HG03460 (cell line): Measurements from ENCODE around the gene NOTUM.
"Not testable (repeated sequence)": the region's sequence is repeated elsewhere in the genome, so short reads cannot be mapped to it uniquely, and the experiment has no call there.

Experiments
- ATAC-seq: cut with Tn5 transposase; IDR thresholded peaks from one replicate; pipeline ENCODE4 v1.9.1; 2021; ENCODE audit not compliant: unreplicated experiment

The NOTUM gene

DNA sequence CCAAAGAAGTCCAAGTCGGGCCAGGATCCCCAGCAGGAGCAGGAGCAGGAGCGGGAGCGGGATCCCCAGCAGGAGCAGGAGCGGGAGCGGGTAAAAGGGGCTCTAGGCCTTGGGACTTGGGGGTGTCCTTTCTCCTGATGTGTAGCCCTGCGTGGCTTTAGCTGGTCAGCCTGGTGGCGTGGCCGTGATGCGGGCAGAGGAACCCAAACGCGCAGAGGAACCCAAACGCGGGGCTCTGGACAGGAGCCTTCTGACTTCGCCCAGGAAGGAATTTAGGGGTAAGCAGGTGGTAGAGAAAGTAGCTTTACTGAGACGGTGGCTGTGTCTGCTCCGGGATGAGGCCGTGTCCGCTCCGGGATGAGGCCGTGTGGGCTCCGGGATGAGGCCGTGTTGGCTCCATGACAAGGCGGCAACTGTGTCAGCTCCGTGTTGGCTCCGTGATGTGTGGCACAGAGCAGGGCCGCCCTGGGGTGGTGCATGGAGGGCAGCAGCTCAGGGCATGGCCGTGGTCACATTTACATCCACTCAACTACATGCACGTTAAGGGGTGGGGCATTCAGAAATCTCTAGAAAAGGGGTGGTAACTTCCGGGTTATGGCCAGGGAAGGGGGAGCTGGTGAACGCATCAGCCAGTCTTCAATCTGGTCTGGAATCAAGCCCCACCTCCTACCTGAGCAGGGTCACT is 35.9 kb upstream of the NOTUM start:
- no peak for ATAC-seq

DNA sequence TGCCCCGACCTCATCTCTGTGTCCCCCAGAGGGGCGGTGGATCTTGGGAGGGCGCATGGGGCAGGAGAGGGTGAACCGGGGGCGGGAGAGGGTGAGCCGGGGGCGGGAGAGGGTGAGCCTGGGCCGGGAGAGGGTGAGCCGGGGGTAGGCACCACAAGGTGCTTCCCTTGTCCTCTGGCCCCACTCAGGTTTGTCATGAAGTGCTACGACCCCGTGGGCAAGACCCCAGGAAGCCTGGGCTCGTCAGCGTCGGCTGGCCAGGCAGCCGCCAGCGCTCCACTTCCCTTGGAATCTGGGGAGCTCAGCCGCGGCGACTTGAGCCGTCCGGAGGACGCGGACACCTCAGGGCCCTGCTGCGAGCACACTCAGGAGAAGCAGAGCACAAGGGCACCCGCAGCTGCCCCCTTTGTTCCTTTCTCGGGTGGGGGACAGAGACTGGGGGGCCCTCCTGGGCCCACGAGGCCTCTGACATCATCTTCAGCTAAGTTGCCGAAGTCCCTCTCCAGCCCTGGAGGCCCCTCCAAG is 35.3 kb upstream of the NOTUM start:
- ATAC-seq = no peak

DNA sequence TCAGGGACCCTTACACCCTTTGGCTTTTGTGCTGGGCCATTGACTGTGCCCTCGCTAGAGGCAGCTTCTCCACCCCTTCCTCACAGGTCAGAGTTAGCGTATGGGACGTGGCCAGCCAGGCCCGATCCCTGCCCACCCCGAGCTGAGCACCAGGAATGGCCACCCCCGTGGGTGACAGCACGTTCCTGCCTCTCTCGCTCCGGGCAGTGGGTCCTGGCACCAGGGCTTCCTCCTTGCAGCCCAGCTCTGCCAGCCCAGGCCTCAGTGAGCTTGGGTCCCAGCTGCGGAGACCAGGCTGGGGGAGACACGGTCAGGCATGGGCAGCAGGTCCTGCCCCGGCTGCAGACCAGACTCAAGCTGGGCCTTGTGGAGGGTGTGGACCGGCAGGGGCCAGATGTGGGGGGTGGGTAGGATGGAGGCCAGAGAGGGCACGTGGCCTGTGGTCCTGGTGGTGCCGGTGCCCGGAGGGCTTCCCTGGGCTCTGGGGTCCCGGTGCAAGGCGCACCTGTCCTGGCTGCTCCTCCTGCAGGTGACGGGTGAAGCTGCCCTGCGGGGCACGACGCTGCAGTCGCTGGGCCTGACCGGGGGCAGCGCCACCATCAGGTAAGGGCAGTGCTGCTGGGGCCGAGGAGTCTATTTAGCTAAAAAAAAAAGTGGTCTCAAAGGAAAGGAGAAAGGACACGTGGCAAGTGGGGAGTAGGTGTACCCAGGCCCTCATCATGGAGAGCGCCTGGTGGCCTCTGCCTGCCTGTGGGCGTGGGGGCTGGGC is 34.7 kb upstream of the NOTUM start:
- ATAC-seq = no peak

DNA sequence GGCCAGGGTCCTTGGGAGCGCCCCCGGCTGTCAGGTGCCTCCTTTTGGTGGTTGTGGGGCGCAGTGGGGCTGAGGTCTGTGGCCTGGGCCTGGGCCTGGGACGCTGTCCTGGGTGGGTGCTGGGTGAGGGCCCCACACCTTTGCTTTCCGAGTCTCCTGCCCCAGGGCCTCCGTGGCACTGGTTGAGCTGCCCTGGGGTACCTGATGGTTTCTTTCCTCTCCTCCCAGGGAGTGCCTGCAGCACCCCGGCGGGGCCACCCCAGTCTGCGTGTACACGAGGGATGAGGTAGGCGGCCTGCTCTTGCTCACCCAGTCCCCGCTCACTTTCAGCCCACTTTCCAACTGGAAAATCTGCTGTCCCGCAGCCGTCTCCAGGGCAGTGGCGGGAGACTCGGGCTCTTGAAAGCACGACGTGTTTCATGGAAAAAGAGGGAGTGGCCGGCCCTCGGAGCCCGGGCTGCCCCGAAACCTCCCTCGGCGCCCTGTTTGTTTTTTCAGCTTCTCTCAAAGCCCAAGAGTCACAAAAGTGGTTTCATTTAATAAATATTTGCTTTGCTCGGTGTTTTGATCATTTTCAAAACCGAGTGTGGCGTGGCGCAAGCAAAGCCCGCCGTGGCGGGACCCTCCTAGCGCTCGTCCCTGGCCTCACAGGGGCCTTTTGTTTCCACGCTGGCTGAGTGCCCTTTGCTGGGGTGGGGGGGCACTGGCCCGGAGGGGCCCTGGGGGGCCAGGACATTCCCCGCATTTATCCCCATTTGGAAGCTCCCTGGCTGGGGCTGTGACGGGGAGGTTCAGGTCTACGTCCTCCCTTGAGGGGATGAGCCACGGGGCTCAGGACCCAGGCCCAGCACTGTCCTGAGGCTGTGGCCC is 33.8 kb upstream of the NOTUM start:
- ATAC-seq = no peak

DNA sequence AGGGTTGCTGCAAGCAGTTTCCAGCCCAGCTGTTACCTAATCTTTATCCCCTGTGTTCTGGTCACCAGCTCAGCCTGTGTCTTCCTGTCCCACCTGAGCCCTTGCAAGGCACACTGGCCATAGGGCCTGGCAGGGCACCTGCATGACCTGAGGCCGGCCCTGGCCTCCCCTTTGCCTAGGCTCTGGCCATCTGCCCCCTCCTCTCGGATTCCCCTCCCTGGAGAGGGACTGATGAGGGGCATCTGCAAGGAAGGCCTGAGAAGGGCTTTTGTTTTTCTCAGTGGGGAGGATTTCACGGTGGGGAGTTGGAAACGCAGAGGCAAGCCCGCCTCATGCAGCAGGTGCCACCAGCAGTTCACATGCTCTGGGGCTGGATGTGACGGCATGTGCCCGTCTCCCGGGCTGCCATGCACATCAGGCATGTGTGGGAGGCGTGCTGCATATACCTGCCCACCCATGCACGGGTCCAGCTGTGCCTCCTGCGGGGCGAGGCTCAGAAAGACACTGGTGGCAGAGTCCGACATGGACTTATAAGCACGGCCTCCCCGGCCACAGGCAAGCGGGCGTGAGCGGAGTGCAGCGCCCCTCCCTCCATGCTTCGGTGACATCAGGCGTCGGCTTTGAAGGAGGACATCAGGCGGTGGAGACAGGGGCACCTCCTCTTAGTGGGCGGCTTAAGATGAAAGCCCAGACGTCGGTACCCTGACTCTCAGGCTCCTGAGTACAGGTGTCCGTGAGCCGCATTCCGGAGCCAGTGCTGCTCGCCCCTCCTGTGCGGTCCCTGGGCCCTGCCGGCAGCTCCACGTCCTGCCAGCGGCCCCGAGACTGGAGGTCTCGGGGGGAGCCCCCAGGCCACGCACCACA is 33.0 kb upstream of the NOTUM start:
- ATAC-seq = no peak

DNA sequence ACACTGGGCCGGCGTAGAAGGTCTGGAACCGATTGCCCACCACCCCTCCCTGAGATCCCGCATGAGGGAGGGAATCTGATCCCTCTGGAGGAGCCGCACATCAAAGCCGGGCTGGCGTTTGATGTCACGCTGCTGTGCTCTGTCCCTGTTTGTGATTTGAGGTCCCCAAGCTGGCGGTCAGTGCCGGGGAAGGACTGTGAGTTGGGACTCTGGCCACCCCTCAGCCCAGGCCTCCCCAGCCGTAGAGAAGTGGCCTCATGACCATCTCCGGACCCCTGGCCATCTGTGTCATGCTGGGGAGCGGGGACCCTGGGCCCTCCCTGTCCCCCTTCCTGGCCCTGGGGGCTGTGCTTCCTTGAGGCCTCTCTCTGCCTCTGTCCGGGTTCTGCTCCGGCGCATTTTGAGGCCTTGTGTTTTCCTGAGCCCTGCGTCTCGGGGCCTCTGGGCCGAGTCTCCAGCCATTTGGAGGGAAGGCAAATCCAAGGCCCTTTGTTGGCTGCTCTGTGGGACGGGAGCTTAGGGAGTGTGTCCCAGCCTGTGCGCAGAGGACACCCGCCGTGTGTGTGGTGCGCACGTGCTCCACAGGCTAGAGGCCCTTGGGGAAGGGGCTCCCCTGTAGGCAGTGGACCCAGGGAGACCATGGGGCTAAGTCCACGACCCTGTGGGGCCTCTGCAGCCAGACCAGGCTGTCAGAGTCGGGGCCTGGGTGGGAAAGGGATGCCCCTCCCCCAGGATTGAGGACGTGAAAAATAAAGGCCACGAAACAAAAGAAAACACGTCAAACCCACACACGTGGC is 31.5 kb upstream of the NOTUM start:
- ATAC-seq = no peak

DNA sequence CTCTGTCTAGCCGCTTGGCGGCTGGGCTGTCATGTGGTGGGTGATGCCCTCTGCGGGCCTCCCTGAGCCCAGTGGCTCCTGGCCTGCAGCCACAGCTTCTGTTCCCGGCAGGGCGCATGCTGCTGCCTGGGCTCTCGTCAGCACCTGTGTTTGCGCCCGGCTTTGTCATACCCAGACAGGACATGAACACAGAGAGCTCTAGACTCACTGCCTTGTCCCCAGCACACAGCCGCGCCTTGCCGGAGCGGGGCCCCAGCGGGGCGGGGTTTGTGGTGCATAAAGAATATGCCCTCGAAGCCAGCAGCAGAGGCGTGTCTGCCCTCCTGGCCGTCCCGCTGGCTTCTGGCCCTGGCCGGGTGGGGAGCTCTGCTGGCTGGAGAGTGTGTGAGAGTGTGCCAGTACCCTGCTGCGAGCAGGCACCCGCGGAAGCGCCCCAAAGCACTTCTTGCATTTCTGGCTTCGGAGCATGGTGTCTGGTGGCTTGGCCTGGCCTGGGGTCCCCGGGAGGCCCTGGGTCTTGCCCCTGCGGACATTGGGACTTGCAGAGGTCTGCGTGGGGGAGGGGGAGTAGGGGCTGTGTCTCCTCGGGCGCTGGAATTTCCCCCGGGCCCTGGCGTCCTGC is 30.8 kb upstream of the NOTUM start:
- ATAC-seq = no peak

DNA sequence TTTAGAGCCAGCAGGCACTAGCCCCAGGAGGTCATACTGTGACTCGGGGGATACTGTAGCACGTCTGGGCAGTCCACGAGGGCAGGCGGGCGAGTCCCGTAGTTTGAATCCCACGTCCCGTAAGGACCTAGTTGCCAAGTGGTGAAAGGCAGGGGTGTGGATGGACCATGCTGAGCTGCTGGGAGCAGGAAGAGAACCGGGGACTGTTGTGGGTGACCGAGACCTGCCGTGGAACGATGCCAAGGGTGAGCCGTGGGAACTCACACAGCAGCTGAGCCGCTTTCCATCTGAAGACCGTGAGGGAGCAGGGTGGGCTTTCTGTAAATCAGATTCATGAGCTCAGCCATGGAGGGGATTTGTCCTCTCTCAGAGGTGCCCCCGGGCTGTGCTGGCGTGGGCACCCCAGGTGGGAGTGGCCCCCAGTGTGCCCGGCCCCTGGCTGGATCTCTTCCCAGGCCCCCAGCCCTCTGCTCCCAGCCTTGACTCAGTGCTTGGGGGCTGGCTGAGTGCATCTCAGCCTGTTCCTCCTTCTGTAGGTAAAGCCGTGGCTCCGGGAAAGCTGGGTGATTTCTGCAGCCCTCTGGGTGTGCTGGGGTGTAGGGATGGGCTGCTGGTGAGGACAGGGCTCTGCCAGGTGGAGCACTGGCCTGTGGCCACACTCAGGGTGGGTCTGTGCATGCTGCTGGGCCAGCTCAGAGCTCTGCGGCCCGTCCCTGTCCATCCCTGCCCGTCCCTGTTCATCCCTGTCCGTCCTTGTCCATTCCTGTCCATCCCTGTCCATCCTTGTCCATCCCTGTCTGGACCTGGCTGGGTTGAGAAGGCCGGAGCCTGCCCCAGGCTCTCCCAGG is 30.1 kb upstream of the NOTUM start:
- no peak for ATAC-seq

DNA sequence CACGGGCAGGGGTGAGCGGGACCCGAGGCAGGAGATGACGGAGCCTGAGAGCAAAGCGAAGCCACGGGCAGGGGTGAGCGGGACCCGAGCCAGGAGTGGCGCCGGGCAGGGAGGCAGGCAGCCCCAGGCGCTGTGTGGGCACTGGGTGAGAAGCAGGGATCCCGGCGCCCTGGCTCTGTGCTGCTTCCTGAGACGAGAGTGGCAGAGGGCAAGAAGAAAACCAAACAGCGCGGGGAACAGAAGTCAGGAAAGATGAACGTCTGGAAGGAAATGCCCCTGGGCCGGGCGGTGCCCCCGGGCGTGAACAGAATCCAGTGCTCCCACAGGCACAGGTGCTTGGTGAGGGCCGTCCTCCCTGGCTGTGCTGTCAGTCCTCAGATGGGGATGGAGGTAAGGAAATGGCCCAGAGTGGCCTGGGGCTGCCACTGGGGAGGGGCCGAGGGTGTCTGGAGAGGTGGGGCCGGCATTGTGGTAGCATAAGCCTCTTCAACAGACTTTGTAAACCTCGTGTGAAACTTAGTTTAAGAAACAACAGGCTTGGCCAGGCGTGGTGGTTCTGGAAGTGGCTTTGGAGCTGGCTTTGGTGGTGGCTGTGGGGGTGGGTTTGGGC is 26.3 kb upstream of the NOTUM start:
- no peak for ATAC-seq

DNA sequence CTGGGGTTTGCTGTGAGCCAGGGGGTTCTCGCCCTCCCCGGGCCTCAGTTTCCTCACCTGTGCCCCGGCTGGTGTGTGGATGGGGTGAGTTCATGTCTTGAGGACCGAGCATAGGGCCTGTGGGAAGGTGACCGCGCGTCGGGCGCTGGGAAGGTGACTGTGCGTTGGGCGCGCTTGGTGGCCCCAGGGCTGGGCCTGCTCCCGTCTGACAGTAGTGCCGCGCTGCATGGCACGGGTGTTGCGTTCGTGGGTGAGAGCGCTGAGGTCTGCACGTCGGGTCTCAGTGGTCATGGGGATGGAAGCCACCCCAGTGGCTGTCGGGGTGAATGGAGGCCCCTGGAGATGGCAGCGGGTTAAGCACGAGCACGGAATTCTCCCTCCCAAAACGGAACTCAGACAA is 25.6 kb upstream of the NOTUM start:
- ATAC-seq = no peak

DNA sequence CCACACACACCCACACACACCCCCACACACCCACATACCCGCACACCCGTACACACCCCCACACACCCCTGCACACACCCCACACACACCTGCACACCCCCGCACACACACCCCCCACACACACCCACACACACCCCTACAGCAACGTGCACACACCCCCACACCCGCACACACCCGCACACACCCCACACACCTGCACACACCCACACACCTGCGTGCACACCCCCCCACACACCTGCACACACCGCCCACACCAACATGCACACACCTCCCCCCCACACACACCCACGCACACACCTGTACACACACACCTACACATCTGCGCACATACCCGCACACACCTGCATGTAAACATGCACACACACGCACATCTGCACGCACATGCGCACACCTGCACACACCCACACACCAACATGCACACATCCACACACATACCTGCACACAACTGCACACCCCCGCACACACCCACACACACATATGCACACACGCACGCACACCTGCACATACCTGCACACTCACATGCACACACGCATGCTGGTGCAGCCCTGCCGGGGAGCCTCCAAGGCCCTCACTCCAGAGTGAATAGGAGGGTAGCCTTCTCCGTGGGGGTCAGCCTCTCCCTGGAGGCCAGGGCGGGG is 23.9 kb upstream of the NOTUM start:
- ATAC-seq = no peak

DNA sequence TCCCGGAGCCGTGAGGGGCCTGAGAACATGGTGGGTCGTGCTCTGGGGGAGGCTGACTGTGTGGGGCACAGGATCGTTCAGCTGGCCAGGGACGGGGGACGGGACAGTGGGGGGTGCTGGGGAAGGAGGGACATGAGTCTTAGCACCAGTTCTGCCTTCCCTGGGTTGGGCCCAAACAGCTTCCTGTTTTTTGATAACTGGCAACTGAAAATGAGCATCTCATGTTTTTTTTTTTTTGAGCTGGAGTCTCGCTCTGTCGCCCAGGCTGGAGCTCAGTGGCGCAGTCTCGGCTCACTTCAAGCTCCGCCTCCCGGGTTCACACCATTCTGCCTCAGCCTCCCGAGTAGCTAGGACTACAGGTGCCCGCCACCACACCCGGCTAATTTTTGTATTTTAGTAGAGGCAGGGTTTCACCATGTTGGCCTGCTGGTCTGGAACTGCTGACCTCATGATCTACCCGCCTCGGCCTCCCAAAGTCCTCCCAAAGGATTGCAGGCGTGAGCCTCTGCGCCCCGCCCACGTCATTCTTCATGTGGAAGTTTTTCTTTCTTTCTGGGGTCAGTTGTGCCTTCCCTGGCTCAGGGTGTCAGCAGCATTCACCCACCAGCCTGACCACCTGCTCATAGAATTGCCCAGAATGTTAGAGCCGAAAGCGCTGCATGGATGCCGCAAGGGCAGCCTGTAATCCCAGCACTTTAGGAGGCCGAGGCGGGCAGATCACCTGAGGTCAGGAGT is 22.8 kb upstream of the NOTUM start:
- ATAC-seq = no peak

DNA sequence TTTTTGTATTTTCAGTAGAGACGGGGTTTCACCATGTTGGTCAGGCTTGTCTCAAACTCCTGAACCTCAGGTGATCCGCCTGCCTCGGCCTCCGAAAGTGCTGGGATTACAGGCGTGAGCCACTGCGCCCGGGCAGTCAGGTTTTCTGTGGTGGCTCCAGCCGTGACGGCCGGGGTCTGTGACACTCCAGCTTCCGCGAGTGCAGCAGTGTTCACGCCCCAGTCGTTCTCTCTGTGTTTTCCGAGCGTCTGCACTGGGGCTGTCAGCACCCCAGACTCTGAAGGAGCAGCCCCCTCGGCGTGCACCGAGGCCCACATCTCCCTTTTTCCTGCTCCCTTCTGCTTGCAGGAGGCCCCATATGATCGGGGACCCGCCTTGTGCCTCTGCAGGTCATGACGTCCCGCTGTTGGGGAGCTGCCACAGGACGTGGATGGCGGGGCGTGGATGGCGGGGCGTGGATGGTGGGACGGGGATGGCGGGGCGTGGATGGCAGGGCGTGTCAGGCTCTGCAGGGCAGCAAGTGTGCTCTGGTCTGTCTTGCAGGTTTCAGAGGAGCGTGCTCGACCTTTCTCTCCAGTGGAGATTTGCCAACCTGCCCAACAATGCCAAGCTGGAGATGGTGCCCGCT is 22.1 kb upstream of the NOTUM start:
- no peak for ATAC-seq

DNA sequence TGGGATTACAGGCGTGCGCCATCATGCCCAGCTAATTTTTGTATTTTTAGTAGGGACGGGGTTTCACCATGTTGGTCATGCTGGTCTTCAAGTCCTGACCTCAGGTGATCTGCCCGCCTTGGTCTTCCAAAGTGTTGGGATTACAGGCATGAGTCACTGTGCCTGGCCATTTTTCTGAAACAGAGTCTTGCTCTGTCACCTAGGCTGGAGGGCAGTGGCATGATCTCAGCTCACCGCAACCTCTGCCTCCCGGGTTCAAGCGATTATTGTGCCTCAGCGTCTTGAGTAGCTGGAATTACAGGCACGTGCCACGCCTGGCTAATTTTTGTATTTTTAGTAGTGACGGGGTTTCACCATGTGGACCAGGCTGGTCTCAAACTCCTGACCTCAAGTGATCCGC is 20.5 kb upstream of the NOTUM start:
- not testable (repeated sequence) for ATAC-seq

DNA sequence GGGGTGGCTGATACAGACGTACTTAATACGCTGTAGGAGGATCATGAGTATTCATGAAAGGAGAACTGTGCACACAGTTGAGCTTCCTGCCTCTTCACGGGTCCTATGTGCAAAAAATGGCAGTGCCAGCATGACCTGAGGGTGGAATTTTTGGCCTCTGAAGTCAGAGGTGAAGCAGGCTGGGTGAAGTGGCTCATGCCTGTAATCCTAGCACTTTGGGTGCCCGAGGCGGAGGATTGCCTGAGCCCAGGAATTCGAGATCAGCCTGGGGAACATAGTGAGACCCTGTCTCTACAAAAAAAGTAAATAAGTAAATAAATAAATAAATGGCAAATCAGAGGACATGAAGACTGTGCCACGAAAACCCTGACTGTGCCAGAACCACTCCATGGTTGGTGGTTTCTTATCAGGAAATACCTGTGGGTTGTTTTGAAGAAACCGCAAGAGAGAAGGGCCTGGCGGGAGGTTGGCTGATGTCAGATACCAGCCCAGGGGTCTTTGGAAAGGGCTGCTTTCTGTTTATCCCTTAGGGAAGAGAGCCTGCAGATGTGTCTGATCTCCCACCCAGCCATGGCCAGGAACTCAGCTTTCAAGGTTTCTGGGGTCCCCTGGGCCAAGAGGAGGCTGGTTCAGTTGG is 19.8 kb upstream of the NOTUM start:
- ATAC-seq = no peak

DNA sequence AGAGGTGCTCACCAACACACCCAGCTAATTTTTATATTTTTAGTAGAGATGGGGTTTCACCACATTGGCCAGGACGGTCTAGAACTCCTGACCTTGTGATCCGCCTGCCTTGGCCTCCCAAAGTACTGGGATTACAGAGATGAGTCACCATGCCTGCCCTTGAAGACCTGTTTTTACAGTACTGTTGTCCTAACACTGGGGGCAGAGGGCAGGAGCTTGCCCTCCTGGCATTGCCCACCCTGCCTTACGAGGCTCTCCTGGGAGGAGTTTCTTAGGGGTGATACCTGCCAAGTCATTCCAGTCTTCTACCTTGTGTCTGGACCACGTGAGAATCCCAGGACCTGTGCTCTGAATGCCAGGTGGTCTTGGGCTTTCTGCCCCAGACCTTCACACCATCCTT is 19.1 kb upstream of the NOTUM start:
- no peak for ATAC-seq
